Mesodermal cell (in vitro differentiated cells): ENCODE measurements around the gene UBE2G2.

ENCODE experiments used
- H3K27ac ChIP-seq: 2 replicates; pipeline ENCODE4 v1.7.0; 2013; ENCODE audit warnings: mild to moderate bottlenecking, low read depth, low read length, moderate library complexity; ENCODE audit not compliant: severe bottlenecking
- H3K36me3 ChIP-seq: 2 replicates; pipeline ENCODE4 v1.7.1; 2013; ENCODE audit warnings: mild to moderate bottlenecking, low read length, moderate library complexity; ENCODE audit not compliant: control insufficient read depth, insufficient read depth
- H3K4me1 ChIP-seq: one replicate; pipeline ENCODE4 v1.7.1; 2013; ENCODE audit warnings: mild to moderate bottlenecking, low read length; ENCODE audit not compliant: insufficient read depth, control insufficient read depth, poor library complexity, severe bottlenecking
- H3K4me3 ChIP-seq: 2 replicates; pipeline ENCODE4 v1.7.0; 2013; ENCODE audit warnings: low read length, control low read depth, mild to moderate bottlenecking; ENCODE audit not compliant: insufficient read depth, poor library complexity, severe bottlenecking; ENCODE audit errors: extremely low read depth
- H3K9me3 ChIP-seq: 2 replicates; pipeline ENCODE4 v1.7.1; 2013; ENCODE audit warnings: mild to moderate bottlenecking, low read length, moderate library complexity; ENCODE audit not compliant: control insufficient read depth
- WGBS, 2 experiments: methylation state at CpG; one replicate each; pipeline ENCODE4 v1.1.5; 2013; ENCODE audit warnings: missing lambda C conversion rate in 2 of 2; ENCODE audit not compliant: insufficient coverage in 2 of 2; 5-methylcytosine and 5-hydroxymethylcytosine counted together

UBE2G2 gene

DNA sequence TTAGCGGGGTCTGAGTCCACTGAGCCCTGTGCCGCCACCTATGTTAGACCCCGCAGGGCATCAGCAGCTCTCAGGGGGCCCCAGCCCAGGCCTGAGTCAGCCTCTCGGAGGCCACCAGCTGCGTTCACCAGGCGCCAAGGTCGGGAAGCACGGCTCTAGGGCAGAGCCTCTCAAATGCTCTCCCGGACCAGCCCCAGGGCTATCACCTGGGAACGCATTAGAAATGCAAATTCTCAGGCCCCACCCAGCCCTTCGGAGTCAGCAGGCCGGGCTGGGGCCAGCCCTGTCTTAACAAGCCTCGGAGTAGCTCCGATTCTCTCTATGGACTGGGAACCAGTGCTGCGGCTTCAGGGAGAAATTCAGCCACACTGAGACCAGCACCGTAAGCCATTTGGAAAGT is 53.0 kb downstream of the UBE2G2 start:
- Histone ChIP-seq H3K4me3 (no peak overlapping the region), H3K9me3 (peaks cover 13% of the 10 kb centered on the region), H3K27ac (no peak overlapping the region), H3K4me1 (peaks cover 4% of the 10 kb centered on the region), H3K36me3 (no peaks in the 10 kb centered on the region)
- WGBS, 2 experiments: 25 to 30% methylated on average over 14 to 15 of the region's 16 CpGs

DNA sequence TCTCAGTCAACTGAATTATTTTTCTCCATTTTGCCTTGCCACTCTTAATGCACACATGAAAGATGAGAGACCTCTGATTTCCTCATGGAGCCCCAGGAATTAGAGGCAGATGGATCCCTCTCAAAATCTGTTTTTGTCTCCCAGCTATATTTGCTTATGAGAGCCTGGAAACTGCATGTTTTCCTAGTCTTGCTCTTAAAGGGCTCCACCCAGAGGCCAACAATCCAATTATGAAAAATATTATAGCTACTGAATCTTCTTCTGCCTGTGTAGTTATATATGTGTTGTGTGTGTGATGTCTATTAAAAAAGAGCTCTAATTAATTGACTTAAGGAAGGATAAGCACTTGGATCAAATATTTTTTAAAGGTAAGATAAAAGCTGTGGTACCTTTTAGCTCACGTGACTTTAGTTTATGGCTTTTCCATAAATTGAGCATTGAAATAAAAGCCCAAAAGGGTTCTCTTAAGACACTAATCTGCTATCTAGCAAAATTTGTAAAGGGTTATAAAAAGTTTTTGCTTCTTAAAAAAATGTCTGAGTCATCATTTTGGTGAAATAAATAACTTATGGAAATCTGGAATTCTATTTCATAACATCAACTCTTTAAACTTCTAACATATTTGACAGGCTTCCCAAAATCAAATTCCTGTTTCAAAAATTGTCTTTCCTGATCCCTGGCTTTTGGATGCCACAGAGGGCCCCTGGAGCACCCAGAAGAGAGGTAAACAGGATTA is 59.0 kb downstream of the UBE2G2 start:
- Histone ChIP-seq H3K36me3 (no peaks in the 10 kb centered on the region), H3K9me3 (peaks cover 24% of the 10 kb centered on the region), H3K4me1 (no peaks in the 10 kb centered on the region), H3K4me3 (no peak overlapping the region), H3K27ac (no peak overlapping the region)
- 100% methylated on average over 1 of the region's 1 CpG; no CpG with 5 or more reads in 1 of the 2 experiments for WGBS, 2 experiments

DNA sequence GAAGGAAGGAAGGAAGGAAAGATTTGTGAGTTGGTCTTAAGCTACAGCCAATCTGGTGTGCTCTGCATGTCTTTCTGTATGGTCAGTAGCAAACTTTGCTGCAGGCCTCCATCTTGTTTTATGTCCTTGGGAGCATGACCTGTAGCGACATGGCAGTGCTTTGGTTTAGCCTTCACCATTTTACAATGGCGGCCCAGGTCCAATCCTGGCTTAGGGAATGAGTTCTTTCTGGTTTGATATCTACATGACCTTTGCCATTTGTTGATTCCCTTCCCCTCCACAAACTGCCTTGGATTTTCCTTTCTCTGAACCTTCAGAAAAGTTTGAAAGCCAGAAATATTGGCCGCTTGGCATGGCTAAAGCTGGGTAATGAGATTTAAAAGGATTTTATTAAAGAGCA is 59.7 kb downstream of the UBE2G2 start:
- Histone ChIP-seq H3K36me3 (no peaks in the 10 kb centered on the region), H3K4me1 (no peaks in the 10 kb centered on the region)
- 100% methylated on average over 1 to 2 of the region's 3 CpGs for WGBS, 2 experiments

DNA sequence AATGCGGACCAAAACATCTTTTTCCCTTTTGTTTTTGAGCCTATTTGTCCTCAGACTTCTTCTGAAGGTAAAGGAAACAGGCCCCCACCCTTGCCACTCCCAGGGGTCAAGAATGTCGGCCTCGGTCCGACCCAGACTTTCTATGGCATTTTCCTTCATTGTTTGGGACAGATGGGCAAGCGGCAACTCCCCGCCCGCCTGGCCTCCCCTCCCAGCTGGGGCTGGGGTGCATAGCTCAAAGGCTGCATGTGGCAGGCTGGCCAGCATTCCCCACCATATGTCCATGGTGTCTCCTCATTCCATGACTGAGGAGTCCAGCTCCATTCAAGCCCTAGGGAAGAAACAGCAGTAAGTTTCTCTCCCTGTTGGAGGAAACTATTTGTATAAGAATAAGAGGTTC is 60.9 kb downstream of the UBE2G2 start:
- WGBS, 2 experiments: 50 to 81% methylated on average over 6 to 7 of the region's 7 CpGs

More for the DNA sequence above, 59.7 kb downstream of the UBE2G2 start:
- no peak overlapping the region for H3K27ac ChIP-seq
- no peak overlapping the region for H3K4me3 ChIP-seq
- H3K9me3 ChIP-seq: peaks cover 24% of the 10 kb centered on the region

DNA sequence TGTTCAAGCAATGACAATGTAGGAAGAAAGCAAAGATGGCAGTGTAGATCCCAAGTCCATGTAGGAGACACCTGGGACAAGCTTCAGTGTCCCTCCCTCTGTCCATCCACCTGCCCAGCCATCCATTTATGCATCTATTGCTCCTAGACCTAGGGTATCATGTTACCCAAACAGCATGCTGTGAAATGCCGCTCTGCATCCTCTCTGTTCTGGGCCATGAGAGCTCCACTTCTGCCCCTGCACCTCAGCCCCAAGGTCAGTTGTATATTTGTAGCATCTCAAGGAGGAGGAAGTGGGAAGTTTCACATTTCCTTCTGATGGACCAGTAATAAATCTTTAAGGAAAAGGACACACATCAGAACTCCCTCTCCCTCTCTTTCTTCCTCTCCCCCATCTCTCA is 62.3 kb downstream of the UBE2G2 start:
- H3K27ac ChIP-seq: no peak overlapping the region
- no peaks in the 10 kb centered on the region for H3K36me3 ChIP-seq
- H3K4me1 ChIP-seq: no peaks in the 10 kb centered on the region
- H3K9me3 ChIP-seq: peaks cover 18% of the 10 kb centered on the region
- no peak overlapping the region for H3K4me3 ChIP-seq
- no CpG with 5 or more reads among the region's 1 CpG for WGBS, 2 experiments

More for the DNA sequence above, 60.9 kb downstream of the UBE2G2 start:
- H3K4me3 ChIP-seq: no peak overlapping the region
- H3K36me3 ChIP-seq: no peaks in the 10 kb centered on the region
- no peak overlapping the region for H3K27ac ChIP-seq
- peaks cover 24% of the 10 kb centered on the region for H3K9me3 ChIP-seq
- no peaks in the 10 kb centered on the region for H3K4me1 ChIP-seq

DNA sequence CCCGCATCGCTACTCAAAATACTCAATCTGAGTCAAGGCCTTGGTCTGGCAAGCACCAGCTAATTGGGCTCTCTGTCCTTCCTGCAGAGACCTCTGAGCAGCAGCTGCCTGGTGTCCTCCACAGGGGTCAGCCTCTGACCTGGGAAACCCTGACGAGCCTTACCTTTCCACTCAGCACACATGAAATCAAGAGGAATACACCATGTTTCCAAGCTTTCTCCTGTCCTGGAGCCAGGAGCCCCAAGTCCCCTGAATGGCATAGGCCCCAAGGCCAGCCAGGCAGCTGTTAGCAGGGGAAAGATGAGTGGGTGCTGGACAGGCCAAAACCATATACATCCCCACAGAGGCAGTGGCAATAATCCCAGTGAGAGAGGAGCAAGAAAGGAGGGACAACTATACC is 63.0 kb downstream of the UBE2G2 start:
- peaks cover 11% of the 10 kb centered on the region for H3K9me3 ChIP-seq
- H3K4me3 ChIP-seq: no peak overlapping the region
- H3K27ac ChIP-seq: no peak overlapping the region
- H3K36me3 ChIP-seq: no peaks in the 10 kb centered on the region
- 67 to 76% methylated on average over 3 of the region's 3 CpGs for WGBS, 2 experiments
- no peaks in the 10 kb centered on the region for H3K4me1 ChIP-seq

DNA sequence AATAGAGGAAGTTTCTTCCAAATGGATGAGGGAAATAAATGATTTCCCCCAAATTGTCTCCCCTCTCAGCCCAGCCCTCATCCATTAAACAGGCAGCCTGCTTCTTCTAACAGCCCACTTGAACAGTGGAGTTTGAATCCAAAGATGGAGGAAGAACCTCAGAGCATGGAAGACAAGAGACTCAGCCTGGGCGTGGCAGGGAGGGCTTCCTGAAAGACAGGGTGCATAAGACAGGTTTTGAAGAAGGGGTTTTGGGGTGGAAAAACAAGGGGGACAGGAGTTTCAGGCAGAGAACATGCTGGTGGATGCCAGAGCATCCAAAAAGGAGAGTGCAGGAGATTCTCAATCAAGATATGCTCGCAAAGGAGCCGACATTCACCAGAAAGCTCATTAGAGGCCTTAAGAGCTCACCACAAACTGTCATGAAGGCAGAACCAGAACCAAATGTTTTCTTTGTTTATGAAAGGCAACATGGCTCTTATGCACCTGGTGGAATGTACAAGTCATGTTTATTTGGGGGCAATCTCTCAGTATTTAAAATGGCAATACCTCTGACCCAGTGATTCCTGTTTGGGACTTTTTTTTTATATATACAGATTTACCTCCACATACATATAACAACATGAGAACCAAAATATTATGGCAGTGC is 63.8 kb downstream of the UBE2G2 start:
- Histone ChIP-seq H3K4me1 (no peaks in the 10 kb centered on the region), H3K27ac (no peak overlapping the region), H3K9me3 (peaks cover 8% of the 10 kb centered on the region), H3K4me3 (no peak overlapping the region), H3K36me3 (no peaks in the 10 kb centered on the region)
- WGBS, 2 experiments: 89 to 92% methylated on average over 3 of the region's 3 CpGs

DNA sequence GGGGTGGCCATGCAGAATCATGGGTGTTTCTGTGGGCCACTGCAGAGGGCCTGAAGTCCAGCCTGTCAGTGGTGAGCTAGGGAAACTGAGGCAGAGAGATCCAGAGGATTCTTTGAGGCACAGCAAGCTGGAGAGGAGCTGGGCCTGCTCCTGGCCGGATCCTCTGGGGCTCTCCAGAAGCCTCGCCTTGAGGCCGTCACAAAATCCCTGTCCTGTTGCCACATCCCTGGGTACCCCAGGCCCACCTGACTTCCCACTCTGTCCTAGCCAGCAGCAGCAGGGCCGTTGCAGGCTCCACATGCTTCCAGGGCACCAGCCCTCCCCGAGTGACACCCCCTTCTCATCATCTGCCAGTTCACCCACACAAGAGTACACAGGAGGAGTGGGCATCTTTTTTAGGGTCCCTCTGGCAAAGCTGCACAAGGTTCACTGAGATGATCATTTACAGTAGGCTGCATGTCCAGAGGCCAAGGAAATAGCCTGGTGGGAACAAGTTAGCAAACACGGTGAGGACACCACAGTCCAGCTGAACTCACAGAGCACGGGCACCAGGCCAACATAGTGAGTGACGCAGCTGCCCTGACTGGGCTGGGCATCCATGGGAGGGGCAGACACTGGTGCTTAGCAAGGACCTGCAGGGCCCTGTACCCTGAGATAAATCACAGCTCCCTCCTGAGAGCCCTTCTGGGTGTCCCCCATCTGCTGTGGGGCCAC is 65.2 kb downstream of the UBE2G2 start:
- H3K9me3 ChIP-seq: peaks cover 8% of the 10 kb centered on the region
- no peaks in the 10 kb centered on the region for H3K36me3 ChIP-seq
- 94% methylated on average over 7 to 8 of the region's 8 CpGs for WGBS, 2 experiments

DNA sequence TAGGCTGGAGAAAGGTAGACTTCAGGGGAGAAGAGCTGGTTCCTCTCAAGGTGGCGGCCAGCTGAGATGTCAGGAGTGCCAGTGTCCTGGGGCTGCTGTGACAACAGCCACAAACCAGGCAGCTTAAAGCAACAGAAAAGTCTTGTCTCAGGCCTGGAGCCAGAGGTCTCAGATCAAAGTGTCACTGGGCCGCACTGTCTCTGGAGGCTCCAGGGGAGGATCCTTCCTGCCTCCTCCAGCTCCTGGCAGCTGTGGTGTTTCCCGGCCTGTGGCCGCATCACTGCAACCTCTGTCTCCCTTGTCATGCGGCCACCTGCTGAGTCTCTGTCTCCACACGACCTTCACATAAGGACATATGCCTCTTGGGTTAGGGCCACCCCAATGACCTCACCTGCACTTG is 65.8 kb downstream of the UBE2G2 start:
- WGBS, 2 experiments: 69 to 71% methylated on average over 6 of the region's 6 CpGs
- peaks cover 8% of the 10 kb centered on the region for H3K9me3 ChIP-seq
- H3K4me1 ChIP-seq: no peaks in the 10 kb centered on the region
- no peak overlapping the region for H3K4me3 ChIP-seq
- no peaks in the 10 kb centered on the region for H3K36me3 ChIP-seq
- H3K27ac ChIP-seq: no peak overlapping the region

More for the DNA sequence above, 65.2 kb downstream of the UBE2G2 start:
- no peak overlapping the region for H3K27ac ChIP-seq
- H3K4me1 ChIP-seq: no peaks in the 10 kb centered on the region
- no peak overlapping the region for H3K4me3 ChIP-seq

DNA sequence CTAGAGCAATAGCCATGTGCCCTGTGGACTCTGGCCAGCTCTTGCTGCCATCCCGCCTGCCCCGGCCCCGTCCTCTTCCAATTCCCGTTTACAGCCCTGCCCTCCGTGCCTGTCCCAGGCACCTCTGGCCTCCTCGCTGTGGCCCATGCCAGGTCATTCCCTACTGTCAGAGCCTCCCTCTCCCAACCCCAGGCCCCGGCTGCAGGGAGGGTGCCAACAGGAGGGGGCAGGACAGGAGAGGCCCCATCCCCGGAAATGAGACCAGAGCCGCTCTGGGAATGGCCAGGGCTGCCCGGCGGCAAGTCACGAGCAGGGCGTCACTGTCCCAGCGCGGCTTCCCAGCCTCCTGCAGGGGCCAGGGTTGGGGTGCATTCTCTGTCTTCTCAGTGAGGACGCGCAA is 66.8 kb downstream of the UBE2G2 start:
- WGBS, 2 experiments: 95 to 96% methylated on average over 13 to 16 of the region's 17 CpGs
- H3K9me3 ChIP-seq: peaks cover 4% of the 10 kb centered on the region

More for the DNA sequence above, 66.8 kb downstream of the UBE2G2 start:
- H3K36me3 ChIP-seq: no peaks in the 10 kb centered on the region
- no peak overlapping the region for H3K4me3 ChIP-seq
- no peaks in the 10 kb centered on the region for H3K4me1 ChIP-seq
- no peak overlapping the region for H3K27ac ChIP-seq
